ENCODE measurements around the gene CTDSPL. TPM values are rescaled to one million over a fixed set of nuclear protein-coding genes. Genes with fewer than 3 reads are reported as not detected.

CTDSPL gene
- total and polyA plus RNA-seq, 4 donors: 8.4 to 17.2 (median 14.2) TPM

DNA sequence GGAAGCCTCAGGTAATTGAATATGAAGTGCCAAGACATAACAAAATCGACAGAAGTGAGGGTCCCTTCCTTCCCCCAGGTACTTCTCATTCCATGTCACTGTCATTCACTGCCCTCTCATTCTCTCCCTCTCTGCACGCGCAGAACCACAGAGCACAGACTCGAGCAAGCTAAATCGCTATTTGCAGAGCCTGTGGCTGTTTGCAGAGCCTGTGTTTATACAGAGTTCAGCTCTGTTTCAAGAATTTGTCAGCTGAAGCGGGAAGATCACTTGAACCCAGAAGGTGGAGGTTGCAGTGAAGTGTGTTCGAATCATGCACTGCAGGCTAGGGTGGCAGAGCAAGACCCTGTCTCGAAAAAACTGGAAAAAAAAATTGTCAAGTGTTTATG is 131.4 kb downstream of the CTDSPL start:
- Histone ChIP-seq H3K27me3 (ENCODE audit: control insufficient read depth in 4 of 4, insufficient read depth in 4 of 4, low read length in 3 of 4) (no peaks in the 10 kb centered on the region), H3K4me3 (ENCODE audit: low read depth in 1 of 3, low read length in 3 of 3) (no peak overlapping the region), H3K4me1 (ENCODE audit: control insufficient read depth in 4 of 4, insufficient read depth in 4 of 4, low read length in 3 of 4) (peaks cover 0 to 8% (median 3%) of the 10 kb centered on the region in 4 donors), H3K9me3 (ENCODE audit: control insufficient read depth in 4 of 4, low read length in 3 of 4) (no peaks in the 10 kb centered on the region), H3K9ac (ENCODE audit: low read depth in 1 of 2, low read length in 2 of 2) (no peak overlapping the region), H3K36me3 (ENCODE audit: control insufficient read depth in 4 of 4, insufficient read depth in 3 of 4, low read depth in 1 of 4, low read length in 3 of 4) (no peaks in the 10 kb centered on the region), H3K27ac (ENCODE audit: low read depth in 1 of 2, low read length in 2 of 2) (peak overlapping the region in 1 of 2 donors; percentile 79)
- DNase-seq (ENCODE audit: low spot score): no peak
- WGBS: 74% methylated on average over 8 of the region's 8 CpGs
- no peak for TF ChIP-seq RAD21 (IDR thresholded peaks at IDR 0.05)
- TF ChIP-seq, protein P1, sequence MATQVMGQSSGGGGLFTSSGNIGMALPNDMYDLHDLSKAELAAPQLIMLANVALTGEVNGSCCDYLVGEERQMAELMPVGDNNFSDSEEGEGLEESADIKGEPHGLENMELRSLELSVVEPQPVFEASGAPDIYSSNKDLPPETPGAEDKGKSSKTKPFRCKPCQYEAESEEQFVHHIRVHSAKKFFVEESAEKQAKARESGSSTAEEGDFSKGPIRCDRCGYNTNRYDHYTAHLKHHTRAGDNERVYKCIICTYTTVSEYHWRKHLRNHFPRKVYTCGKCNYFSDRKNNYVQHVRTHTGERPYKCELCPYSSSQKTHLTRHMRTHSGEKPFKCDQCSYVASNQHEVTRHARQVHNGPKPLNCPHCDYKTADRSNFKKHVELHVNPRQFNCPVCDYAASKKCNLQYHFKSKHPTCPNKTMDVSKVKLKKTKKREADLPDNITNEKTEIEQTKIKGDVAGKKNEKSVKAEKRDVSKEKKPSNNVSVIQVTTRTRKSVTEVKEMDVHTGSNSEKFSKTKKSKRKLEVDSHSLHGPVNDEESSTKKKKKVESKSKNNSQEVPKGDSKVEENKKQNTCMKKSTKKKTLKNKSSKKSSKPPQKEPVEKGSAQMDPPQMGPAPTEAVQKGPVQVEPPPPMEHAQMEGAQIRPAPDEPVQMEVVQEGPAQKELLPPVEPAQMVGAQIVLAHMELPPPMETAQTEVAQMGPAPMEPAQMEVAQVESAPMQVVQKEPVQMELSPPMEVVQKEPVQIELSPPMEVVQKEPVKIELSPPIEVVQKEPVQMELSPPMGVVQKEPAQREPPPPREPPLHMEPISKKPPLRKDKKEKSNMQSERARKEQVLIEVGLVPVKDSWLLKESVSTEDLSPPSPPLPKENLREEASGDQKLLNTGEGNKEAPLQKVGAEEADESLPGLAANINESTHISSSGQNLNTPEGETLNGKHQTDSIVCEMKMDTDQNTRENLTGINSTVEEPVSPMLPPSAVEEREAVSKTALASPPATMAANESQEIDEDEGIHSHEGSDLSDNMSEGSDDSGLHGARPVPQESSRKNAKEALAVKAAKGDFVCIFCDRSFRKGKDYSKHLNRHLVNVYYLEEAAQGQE (IDR thresholded peaks at IDR 0.05): no peak
- TF ChIP-seq FOXA2 (IDR thresholded peaks at IDR 0.05): no peak
- TF ChIP-seq FOXA1 (IDR thresholded peaks at IDR 0.05): no peak
- TF ChIP-seq SP1 (IDR thresholded peaks at IDR 0.05): no peak
- TF ChIP-seq, protein P2, sequence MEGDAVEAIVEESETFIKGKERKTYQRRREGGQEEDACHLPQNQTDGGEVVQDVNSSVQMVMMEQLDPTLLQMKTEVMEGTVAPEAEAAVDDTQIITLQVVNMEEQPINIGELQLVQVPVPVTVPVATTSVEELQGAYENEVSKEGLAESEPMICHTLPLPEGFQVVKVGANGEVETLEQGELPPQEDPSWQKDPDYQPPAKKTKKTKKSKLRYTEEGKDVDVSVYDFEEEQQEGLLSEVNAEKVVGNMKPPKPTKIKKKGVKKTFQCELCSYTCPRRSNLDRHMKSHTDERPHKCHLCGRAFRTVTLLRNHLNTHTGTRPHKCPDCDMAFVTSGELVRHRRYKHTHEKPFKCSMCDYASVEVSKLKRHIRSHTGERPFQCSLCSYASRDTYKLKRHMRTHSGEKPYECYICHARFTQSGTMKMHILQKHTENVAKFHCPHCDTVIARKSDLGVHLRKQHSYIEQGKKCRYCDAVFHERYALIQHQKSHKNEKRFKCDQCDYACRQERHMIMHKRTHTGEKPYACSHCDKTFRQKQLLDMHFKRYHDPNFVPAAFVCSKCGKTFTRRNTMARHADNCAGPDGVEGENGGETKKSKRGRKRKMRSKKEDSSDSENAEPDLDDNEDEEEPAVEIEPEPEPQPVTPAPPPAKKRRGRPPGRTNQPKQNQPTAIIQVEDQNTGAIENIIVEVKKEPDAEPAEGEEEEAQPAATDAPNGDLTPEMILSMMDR (IDR thresholded peaks at IDR 0.05; ENCODE audit: low read depth, low read length, missing input control): no peak
- TF ChIP-seq TAF1 (conservative IDR thresholded peaks at IDR 0.05): no peak
- no peak for TF ChIP-seq RXRA (IDR thresholded peaks at IDR 0.05)
- TF ChIP-seq, protein P3, sequence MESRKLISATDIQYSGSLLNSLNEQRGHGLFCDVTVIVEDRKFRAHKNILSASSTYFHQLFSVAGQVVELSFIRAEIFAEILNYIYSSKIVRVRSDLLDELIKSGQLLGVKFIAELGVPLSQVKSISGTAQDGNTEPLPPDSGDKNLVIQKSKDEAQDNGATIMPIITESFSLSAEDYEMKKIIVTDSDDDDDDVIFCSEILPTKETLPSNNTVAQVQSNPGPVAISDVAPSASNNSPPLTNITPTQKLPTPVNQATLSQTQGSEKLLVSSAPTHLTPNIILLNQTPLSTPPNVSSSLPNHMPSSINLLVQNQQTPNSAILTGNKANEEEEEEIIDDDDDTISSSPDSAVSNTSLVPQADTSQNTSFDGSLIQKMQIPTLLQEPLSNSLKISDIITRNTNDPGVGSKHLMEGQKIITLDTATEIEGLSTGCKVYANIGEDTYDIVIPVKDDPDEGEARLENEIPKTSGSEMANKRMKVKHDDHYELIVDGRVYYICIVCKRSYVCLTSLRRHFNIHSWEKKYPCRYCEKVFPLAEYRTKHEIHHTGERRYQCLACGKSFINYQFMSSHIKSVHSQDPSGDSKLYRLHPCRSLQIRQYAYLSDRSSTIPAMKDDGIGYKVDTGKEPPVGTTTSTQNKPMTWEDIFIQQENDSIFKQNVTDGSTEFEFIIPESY (IDR thresholded peaks at IDR 0.05): no peak
- no peak for TF ChIP-seq JUND (IDR thresholded peaks at IDR 0.05)
- no peak for TF ChIP-seq NR2F2 (IDR thresholded peaks at IDR 0.05)
- TF ChIP-seq, protein P4, sequence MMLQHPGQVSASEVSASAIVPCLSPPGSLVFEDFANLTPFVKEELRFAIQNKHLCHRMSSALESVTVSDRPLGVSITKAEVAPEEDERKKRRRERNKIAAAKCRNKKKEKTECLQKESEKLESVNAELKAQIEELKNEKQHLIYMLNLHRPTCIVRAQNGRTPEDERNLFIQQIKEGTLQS (IDR thresholded peaks at IDR 0.05): no peak
- no peak for TF ChIP-seq EGR1 (IDR thresholded peaks at IDR 0.05; ENCODE audit: low read depth in 2 of 2)
- no peak for TF ChIP-seq YY1 (IDR thresholded peaks at IDR 0.05)
- no peak for TF ChIP-seq HNF4G (IDR thresholded peaks at IDR 0.05)

DNA sequence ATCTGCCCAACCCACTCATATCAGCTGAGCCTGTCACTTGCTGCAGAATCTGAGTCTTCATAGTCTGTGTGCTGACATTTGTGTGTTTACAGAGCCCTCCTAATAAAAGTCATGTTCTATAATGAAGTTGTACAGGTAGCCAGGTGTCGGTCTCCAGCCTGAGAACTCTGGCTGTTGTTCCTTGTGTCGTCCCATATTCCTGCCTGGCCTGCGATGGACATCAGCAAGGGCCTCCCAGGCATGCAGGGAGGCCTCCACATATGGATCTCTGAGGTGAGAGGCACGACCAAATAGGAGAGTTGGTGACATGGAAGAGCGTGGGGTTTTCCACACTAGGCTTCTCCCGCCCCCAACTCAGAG is 131.8 kb downstream of the CTDSPL start:
- no peaks in the 10 kb centered on the region for H3K27me3 ChIP-seq (ENCODE audit: control insufficient read depth in 4 of 4, insufficient read depth in 4 of 4, low read length in 3 of 4)
- H3K36me3 ChIP-seq (ENCODE audit: control insufficient read depth in 4 of 4, insufficient read depth in 3 of 4, low read depth in 1 of 4, low read length in 3 of 4): no peaks in the 10 kb centered on the region
- H3K4me3 ChIP-seq (ENCODE audit: low read depth in 1 of 3, low read length in 3 of 3): peak overlapping the region in 1 of 3 donors; percentile 40
- TF ChIP-seq FOXA2 (IDR thresholded peaks at IDR 0.05) (no peak), RXRA (IDR thresholded peaks at IDR 0.05) (no peak), GABPA (IDR thresholded peaks at IDR 0.05 in 1 of 2, conservative IDR thresholded peaks at IDR 0.05 in 1 of 2) (no peak), HNF4A (conservative IDR thresholded peaks at IDR 0.05) (no peak), TAF1 (conservative IDR thresholded peaks at IDR 0.05) (no peak)
- TF ChIP-seq, protein P2 (IDR thresholded peaks at IDR 0.05; ENCODE audit: low read depth, low read length, missing input control): no peak
- TF ChIP-seq, protein P3 (IDR thresholded peaks at IDR 0.05): no peak
- H3K27ac ChIP-seq (ENCODE audit: low read depth in 1 of 2, low read length in 2 of 2): peak overlapping the region; percentile 70 to 79
- DNase-seq (ENCODE audit: low spot score): no peak
- no peaks in the 10 kb centered on the region for H3K9me3 ChIP-seq (ENCODE audit: control insufficient read depth in 4 of 4, low read length in 3 of 4)
- WGBS: 74% methylated on average over 6 of the region's 6 CpGs
- H3K4me1 ChIP-seq (ENCODE audit: control insufficient read depth in 4 of 4, insufficient read depth in 4 of 4, low read length in 3 of 4): peaks cover 0 to 12% (median 5%) of the 10 kb centered on the region in 4 donors
- peak overlapping the region in 1 of 2 donors; percentile 24 for H3K9ac ChIP-seq (ENCODE audit: low read depth in 1 of 2, low read length in 2 of 2)
